HG03103 (cell line): ENCODE results near the gene GRK6.
"Not testable (repeated sequence)": the region's sequence is repeated elsewhere in the genome, so short reads cannot be mapped to it uniquely, and the experiment has no call there.

Experiments
- ATAC-seq: cut with Tn5 transposase; IDR thresholded peaks from one replicate; pipeline ENCODE4 v1.9.1; 2021; ENCODE audit warnings: low read depth; ENCODE audit not compliant: unreplicated experiment

The GRK6 gene

DNA sequence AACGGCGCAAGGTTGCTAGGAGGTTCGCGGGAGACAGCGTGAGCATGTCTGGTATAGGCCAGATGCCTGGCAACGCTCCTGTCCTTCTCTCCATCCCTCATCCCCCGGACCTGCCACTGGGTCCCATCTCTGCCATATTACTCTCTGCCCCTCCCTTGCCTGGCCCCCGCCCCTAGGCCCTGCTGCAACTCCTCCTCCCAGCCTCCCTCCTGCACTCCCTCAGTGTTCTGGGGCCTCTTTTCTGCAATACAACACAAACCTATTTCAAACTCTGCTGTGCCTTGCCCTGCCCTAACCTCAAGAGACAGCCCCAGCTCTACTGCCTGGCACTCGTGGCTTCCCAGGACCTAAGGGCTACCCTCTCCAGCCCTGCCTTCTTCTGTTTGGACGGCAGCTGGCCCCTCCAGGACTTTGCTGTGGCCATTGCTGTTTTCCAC, 55.9 kb downstream of the GRK6 start:
- ATAC-seq, result no peak

- ATAC-seq, result no peak
Measured at GRCh38 chr5:177483042-177483441, 56.6 kb downstream of the GRK6 start.

DNA sequence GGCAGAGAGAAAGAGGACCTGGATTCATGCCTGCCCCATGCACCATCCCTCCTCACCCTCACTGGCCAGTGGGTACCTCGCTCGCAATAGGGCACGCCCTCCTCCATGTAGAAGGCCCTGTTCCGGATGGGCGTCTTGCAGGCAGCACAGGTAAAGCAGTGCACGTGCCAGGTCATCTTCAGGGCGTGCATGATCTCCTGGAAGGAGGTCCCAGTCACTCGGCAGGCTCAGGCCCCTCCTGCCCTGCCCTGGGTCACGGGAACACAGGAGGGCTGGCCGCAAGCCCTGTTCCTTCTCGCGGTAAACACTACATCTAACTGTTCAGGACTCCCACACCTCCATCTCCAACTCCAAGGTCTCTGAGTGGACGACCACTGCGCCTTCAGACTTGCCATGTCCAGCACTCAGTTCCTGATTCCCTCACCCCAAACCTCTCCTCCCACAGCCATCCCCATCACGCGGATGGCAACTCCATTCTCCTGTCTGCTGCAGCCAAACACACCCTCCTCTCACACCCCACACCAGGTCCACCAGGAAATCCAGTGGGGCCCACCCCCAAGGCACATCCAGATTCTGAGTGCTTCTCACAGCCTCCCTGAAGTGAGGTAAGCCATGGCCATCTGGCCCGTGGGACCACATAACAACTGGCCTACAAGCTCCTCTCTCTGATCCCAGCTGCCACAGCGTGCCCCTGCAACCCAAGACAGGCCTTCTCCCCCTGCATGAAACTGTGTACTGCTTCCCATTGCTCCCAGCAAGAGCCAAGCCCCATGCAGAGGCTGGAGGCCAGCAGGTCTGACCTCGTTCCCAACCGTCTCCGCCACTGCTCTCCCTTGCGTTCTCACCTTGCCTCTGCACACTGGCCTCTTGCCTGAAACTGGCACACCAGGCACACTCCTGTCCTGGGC, 57.8 kb downstream of the GRK6 start:
- ATAC-seq, result no peak

- no peak for ATAC-seq
Measured at GRCh38 chr5:177484902-177485549, 58.5 kb downstream of the GRK6 start.

DNA sequence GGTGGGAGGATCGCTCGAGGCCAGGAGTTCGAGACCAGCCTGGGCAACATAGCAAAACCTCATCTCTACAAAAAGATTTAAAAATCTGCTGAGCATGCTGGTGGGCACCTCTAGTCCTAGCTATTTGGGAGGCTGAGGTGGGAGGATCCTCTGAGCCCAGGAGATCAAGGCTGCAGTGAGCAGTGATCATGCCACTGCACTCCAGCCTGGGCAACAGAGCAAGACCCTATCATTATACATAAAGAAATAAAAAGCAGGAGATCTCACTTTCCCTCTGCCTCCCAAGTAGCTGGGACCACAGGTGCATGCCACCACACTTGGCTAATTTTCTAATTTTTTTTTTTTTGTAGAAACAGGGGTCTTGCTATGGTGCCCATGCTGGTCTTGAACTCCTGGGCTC, 59.3 kb downstream of the GRK6 start:
- ATAC-seq, result not testable (repeated sequence)

DNA sequence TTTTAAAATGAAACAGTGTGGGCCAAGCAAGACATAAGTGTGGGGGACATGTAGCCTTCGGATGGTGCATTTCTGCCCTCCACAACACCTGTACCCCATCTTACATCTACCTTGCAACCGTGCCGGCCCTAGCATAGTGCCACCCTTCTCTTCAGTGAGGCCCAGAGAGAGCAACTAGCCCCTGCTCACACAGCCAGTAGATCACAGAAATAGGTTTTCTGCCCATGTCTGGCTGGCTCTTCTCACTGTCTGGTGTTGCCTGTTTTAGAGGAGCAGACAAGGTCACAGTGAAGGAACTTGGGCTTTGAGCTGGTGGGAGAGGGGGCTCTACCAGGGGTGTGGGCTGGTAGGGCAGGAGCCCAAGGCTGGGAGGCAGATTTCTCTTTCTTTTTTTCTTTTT, 59.8 kb downstream of the GRK6 start:
- ATAC-seq, result no peak

- ATAC-seq, result no peak
Measured at GRCh38 chr5:177487144-177487543, 60.7 kb downstream of the GRK6 start.

DNA sequence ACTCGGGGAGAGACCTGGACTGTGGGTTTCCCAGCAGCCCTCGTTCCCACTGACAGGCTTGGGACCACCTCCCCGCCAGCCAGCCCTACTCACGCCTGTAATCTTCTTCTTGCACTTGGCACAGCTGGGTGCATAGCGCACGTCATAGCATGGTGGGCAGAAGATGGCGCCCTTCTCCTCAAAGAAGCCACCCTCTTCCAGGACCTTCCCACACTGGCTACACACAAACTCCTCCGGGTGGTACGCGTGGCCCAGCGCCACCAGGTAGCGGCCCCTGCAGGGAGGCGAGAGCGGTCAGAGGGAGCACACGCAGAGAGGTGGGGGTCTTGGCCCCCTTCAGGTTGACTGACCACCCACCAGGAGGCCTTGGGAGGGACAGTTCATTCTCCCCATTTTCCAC, 61.5 kb downstream of the GRK6 start:
- ATAC-seq, result no peak

DNA sequence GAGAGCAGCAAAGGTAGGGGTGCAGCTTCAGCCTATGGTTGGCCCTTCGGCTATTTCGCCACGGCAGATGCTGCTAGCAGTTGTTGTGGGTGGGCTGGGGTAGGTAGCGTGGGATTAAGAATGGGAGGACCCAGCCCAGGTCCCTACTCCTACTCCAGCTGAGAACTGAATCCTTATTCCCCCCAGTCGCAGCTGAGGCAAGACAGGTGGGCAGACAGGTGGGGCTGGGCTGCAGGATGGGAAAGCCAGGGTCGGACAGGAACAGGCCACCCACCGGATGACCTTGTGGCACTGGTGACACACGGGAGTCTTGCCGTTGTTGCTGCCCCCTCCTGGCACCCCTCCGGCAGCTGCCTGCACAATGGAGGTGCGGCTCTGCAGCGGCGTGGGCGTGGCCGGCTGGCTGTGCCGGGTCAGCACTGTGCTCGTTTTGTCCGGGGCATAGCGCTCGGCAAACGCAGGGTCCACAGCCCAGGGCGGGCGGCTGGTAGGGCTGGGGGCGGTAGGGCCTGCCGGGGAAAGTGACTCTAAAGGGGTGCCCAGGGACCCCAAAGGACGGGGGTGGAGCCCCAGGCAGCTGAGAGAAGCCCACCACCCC, 62.7 kb downstream of the GRK6 start:
- ATAC-seq, result no peak

DNA sequence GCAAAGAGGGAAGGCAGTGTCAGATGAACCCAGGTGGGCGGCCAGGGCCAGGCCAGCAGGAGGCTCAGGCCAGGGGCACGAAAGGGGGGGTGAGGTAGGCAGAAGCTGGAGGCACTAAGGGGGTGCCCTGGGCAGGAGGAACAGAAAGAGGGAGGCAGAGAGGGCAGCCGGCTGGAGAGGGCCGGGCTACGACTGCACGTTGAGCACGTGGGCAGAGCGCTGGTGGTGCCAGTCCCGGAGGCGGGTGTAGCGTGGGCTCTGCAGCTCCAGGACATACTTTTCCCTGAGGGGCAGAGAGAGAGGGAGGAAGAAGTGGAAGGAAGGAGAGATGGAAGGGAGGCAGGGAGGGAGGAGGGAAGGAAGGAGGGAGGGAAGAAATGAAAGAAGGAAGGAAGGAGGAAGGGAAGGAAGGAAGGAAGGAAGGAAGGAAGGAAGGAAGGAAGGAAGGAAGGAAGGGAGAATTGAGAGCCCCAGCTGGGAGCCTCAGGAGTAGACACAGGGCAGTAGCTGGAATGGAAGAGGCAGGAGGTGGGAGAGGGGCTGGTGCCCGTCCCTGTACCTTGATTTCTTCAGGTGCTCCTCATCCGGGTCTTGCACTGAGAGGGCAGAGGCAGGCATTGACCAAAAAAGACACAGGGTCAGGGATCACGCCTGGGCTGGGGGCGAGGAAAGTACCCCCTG, 64.0 kb downstream of the GRK6 start:
- ATAC-seq, result no peak

- ATAC-seq, result no peak
Measured at GRCh38 chr5:177490992-177491391, 64.5 kb downstream of the GRK6 start.

DNA sequence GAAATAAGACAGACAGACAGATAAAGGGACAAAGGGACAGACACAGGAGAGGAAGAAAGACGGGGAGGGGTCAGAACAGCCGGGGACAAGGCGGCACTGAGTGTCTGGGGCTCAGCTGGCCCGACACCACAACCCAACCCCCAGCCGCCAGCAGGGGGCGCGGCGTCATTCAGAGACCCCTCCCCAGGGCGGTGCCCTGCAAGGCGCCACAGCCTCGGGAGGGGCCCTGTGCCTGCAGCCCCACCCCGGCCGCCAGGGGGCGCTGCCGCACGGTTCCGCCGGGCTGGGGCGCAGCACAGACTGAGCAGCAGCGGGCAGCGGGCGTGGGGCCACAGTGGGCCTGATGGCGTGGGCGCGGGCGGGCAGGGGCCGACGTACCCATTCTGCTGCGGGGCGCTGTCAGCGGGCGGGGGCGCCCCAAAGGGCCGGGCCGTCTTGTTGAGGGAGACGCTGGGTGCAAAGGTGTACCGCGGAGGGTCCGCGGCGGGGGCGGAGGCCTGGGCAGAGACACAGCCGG, 65.0 kb downstream of the GRK6 start:
- no peak for ATAC-seq

GRCh38 chr5:177491983-177492746, 65.7 kb downstream of the GRK6 start:
- no peak for ATAC-seq
